Keratinocyte (primary cell): ENCODE data around the gene SMU1. TPM values are rescaled to one million over a fixed set of nuclear protein-coding genes. Genes with fewer than 3 reads are reported as not detected.

Experiments used
- DNase-seq: peaks from one replicate; pipeline ENCODE4 v3.0.0-alpha.2; 2011; ENCODE audit warnings: low read depth, missing footprints, low spot score
- FAIRE-seq: peaks from 2 replicates; lab custom pipeline; 2011; peaks lifted over from hg19 to GRCh38; lab: Jason Lieb, UNC
- H2AFZ ChIP-seq: 2 replicates; pipeline ENCODE4 v1.6.0; 2012; ENCODE audit warnings: low read length, control low read depth, inconsistent platforms; ENCODE audit not compliant: control insufficient read depth
- H3K27ac ChIP-seq: 2 replicates; pipeline ENCODE4 v1.5.1; 2011; ENCODE audit warnings: low read length; ENCODE audit not compliant: control insufficient read depth, insufficient read depth
- H3K27me3 ChIP-seq: 3 replicates; pipeline ENCODE4 v1.6.0; 2011; ENCODE audit warnings: low read length; ENCODE audit not compliant: control insufficient read depth, insufficient read depth; ENCODE audit errors: extremely low read depth
- H3K36me3 ChIP-seq, 2 experiments: 2 replicates in 1 of 2; 3 replicates in 1 of 2; pipeline ENCODE4 v1.5.1; 2011; ENCODE audit warnings: low read length in 2 of 2, mild to moderate bottlenecking in 1 of 2; ENCODE audit not compliant: control insufficient read depth in 2 of 2, insufficient read depth in 2 of 2; ENCODE audit errors: extremely low read depth in 1 of 2
- H3K4me1 ChIP-seq: 3 replicates; pipeline ENCODE4 v1.5.1; 2011; ENCODE audit warnings: low read length; ENCODE audit not compliant: control insufficient read depth, insufficient read depth; ENCODE audit errors: extremely low read depth
- H3K4me2 ChIP-seq: 3 replicates; pipeline ENCODE4 v1.6.0; 2011; ENCODE audit warnings: low read depth, low read length; ENCODE audit not compliant: control insufficient read depth, insufficient read depth; ENCODE audit errors: extremely low read depth
- H3K4me3 ChIP-seq, 3 experiments: fragments of 200-600 bp in 1 of 3; sonication (generic) in 1 of 3; 2 replicates in 2 of 3; 3 replicates in 1 of 3; pipeline ENCODE4 v1.5.1; 2011 to 2016; ENCODE audit warnings: low read length in 3 of 3, mild to moderate bottlenecking in 3 of 3, control low read depth in 2 of 3, inconsistent platforms in 1 of 3, low read depth in 1 of 3, mixed read lengths in 1 of 3, mixed run types in 1 of 3, moderate library complexity in 1 of 3; ENCODE audit not compliant: control insufficient read depth in 2 of 3, insufficient read depth in 2 of 3; ENCODE audit errors: extremely low read depth in 1 of 3
- H3K79me2 ChIP-seq: 2 replicates; pipeline ENCODE4 v1.6.0; 2012; ENCODE audit warnings: low read length; ENCODE audit not compliant: control insufficient read depth, insufficient read depth
- H3K9ac ChIP-seq: 3 replicates; pipeline ENCODE4 v1.6.0; 2011; ENCODE audit warnings: low read length; ENCODE audit not compliant: control insufficient read depth, insufficient read depth; ENCODE audit errors: extremely low read depth
- H3K9me1 ChIP-seq: 3 replicates; pipeline ENCODE4 v1.6.0; 2011; ENCODE audit warnings: low read length; ENCODE audit not compliant: control insufficient read depth, insufficient read depth; ENCODE audit errors: extremely low read depth
- H3K9me3 ChIP-seq: 2 replicates; pipeline ENCODE4 v1.5.1; 2012; ENCODE audit warnings: low read depth, low read length; ENCODE audit not compliant: control insufficient read depth
- H4K20me1 ChIP-seq: 3 replicates; pipeline ENCODE4 v1.6.0; 2011; ENCODE audit warnings: low read length; ENCODE audit not compliant: control insufficient read depth, insufficient read depth; ENCODE audit errors: extremely low read depth
- CTCF ChIP-seq, 3 experiments: IDR thresholded peaks in 1 of 3; conservative IDR thresholded peaks in 1 of 3; optimal IDR thresholded peaks in 1 of 3; 2 replicates in 2 of 3; 3 replicates in 1 of 3; pipeline versions ENCODE3 to v1.5.1; 2011; ENCODE audit warnings: low read length in 3 of 3, mild to moderate bottlenecking in 3 of 3, moderate library complexity in 2 of 3, control low read depth in 1 of 3, inconsistent platforms in 1 of 3; ENCODE audit not compliant: insufficient read depth in 2 of 3; ENCODE audit errors: extremely low read depth in 1 of 3
- EZH2 ChIP-seq: IDR thresholded peaks from one replicate; pipeline ENCODE4 v1.6.1; 2012; ENCODE audit warnings: inconsistent platforms, mild to moderate bottlenecking, low read length, moderate library complexity
- dilution Hi-C: fragments of 300-500 bp; cut with MboI; formaldehyde crosslinking; loops from one replicate; pipeline ENCODE4 v1.7.0; 2020; ENCODE audit warnings: low sequenced_read_pairs; ENCODE audit not compliant: extremely low pct_ligation_motif_present
- polyA plus RNA-seq, 5 experiments: library from polyadenylated mRNA; depleted of rRNA in 3 of 5; stranded (reverse) in 3 of 5; stranded (forward) in 1 of 5; unstranded in 1 of 5; fragments of >200 nt; gene quantifications; 1 replicate in 1 of 5; 2 replicates in 3 of 5; 3 replicates in 1 of 5; pipeline versions ENCODE4 v1.2.1 to v1.2.3, GENCODE V29; 2011 to 2012; ENCODE audit warnings: missing spikeins in 2 of 5, low read depth in 1 of 5, low replicate concordance in 1 of 5

Gene SMU1
- polyA plus RNA-seq, 1 donor (not counting 4 experiments of a cell fraction or from before 2014, with no cell fraction given) = 20.3 TPM

- Histone ChIP-seq H4K20me1 (no peaks in the 10 kb centered on the region), H3K4me1 (peaks cover 12% of the 10 kb centered on the region), H3K9me3 (no peaks in the 10 kb centered on the region), H3K4me2 (no peak overlapping the region), H2AFZ (no peak overlapping the region), H3K4me3 (no peak overlapping the region), H3K36me3 (peaks cover 4 to 19% of the 10 kb centered on the region in 2 experiments), H3K79me2 (no peaks in the 10 kb centered on the region), H3K27ac (no peak overlapping the region), H3K9ac (no peak overlapping the region), H3K27me3 (no peaks in the 10 kb centered on the region), H3K9me1 (no peaks in the 10 kb centered on the region)
- no peak for DNase-seq
- TF ChIP-seq EZH2 (no peak), CTCF (optimal IDR thresholded peaks at IDR 0.05 in 1 of 3, IDR thresholded peaks at IDR 0.05 in 1 of 3, conservative IDR thresholded peaks at IDR 0.05 in 1 of 3; ENCODE audit: extremely low read depth in 1 of 3, insufficient read depth in 2 of 3, low read length in 3 of 3) (no peak)
- dilution Hi-C loops = no loop called here
- FAIRE-seq = no peak
These were observed 28.4 kb downstream of the SMU1 start for GRCh38 chr9:33048054-33048465.

DNA sequence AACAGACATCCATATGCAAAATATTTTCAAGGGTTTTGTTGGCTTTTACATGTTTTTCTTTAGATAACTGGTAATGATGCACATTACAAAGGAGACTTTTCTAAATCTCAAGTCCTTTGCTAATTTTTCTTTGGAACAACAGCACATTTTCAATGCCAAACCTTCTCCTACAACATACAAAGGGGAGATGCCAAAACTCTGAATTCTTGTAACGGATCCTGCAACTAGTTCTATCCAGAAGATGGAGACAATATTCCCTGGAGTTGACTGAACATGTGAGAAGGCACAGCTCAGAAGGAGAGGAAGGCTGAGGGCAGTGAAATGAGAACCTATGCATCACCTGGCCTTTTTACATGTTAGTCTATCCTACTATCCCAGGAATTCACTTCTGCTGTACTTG is 30.4 kb downstream of the SMU1 start:
- no peak overlapping the region for H3K27ac ChIP-seq
- no peaks in the 10 kb centered on the region for H3K9me1 ChIP-seq
- H3K4me2 ChIP-seq = no peak overlapping the region

More for the DNA sequence above, 30.4 kb downstream of the SMU1 start:
- H3K9me3 ChIP-seq = no peaks in the 10 kb centered on the region
- TF ChIP-seq CTCF (optimal IDR thresholded peaks at IDR 0.05 in 1 of 3, IDR thresholded peaks at IDR 0.05 in 1 of 3, conservative IDR thresholded peaks at IDR 0.05 in 1 of 3; ENCODE audit: extremely low read depth in 1 of 3, insufficient read depth in 2 of 3, low read length in 3 of 3) (no peak), EZH2 (no peak)
- no peak overlapping the region for H3K9ac ChIP-seq
- no peak overlapping the region for H2AFZ ChIP-seq
- DNase-seq (no peak), FAIRE-seq (no peak)
- H3K4me1 ChIP-seq = peaks cover 12% of the 10 kb centered on the region
- H3K4me3 ChIP-seq = no peak overlapping the region
- no peaks in the 10 kb centered on the region for H4K20me1 ChIP-seq
- H3K27me3 ChIP-seq = no peaks in the 10 kb centered on the region
- dilution Hi-C loops = no loop called here
- H3K36me3 ChIP-seq = peaks cover 0 to 11% of the 10 kb centered on the region in 2 experiments
- H3K79me2 ChIP-seq = no peaks in the 10 kb centered on the region
